Measurements from ENCODE around the gene MPG. TPM values are rescaled to one million over a fixed set of nuclear protein-coding genes. Genes with fewer than 3 reads are reported as not detected.

Gene MPG
- total RNA-seq, 4 donors from 2014 or later, result 22.3 to 63.2 (median 51.2) TPM

GRCh38 chr16:84718-85406 is 6.8 kb downstream of the MPG start:
- Histone ChIP-seq H3K4me3 (no peak overlapping the region), H3K27me3 (no peaks in the 10 kb centered on the region), H3K27ac (peak overlapping the region; percentile 38 to 75 (median 66)), H3K4me1 (peaks cover 8 to 21% (median 16%) of the 10 kb centered on the region in 4 donors), H3K9me3 (no peaks in the 10 kb centered on the region), H3K36me3 (peaks cover 0 to 9% (median 3%) of the 10 kb centered on the region in 4 donors)
- DNase-seq, result peak; percentile 34
- in situ Hi-C loops (cut with MboI; ENCODE audit: low pct_ligation_motif_present in 1 of 4, low pct_unique_long_range_greater_than_20kb in 1 of 4, low sequenced_read_pairs in 3 of 4) (no loop called here), intact Hi-C loops (cut with DNase I; ENCODE audit: low total_unique reads) (no loop called here)
- WGBS, 2 donors (ENCODE audit: low coverage in 1 of 2), result 43% methylated on average over 7 of the region's 7 CpGs; no CpG with 5 or more reads in 1 of the 2 donors
- TF ChIP-seq POLR2AphosphoS5 (IDR thresholded peaks at IDR 0.05) (peak in 1 of 3 donors; percentile 26), EP300 (IDR thresholded peaks at IDR 0.05; ENCODE audit: low read depth) (no peak)

GRCh38 chr16:85407-85782 is 7.4 kb downstream of the MPG start:
- Histone ChIP-seq H3K36me3 (peaks cover 0 to 9% (median 3%) of the 10 kb centered on the region in 4 donors), H3K9me3 (no peaks in the 10 kb centered on the region), H3K4me3 (no peak overlapping the region), H3K4me1 (peaks cover 8 to 21% (median 16%) of the 10 kb centered on the region in 4 donors), H3K27me3 (no peaks in the 10 kb centered on the region), H3K27ac (peak overlapping the region; percentile 38 to 75 (median 66))
- TF ChIP-seq POLR2A (IDR thresholded peaks at IDR 0.05), result no peak
- TF ChIP-seq EP300 (IDR thresholded peaks at IDR 0.05; ENCODE audit: low read depth), result no peak
- no peak for TF ChIP-seq CTCF (IDR thresholded peaks at IDR 0.05)
- TF ChIP-seq POLR2AphosphoS5 (IDR thresholded peaks at IDR 0.05), result no peak
- DNase-seq, result no peak
- WGBS, 2 donors (ENCODE audit: low coverage in 1 of 2), result 86% methylated on average over 18 of the region's 18 CpGs; no CpG with 5 or more reads in 1 of the 2 donors
- intact Hi-C loops (cut with DNase I; ENCODE audit: low total_unique reads), result no loop called here
- in situ Hi-C loops (cut with MboI; ENCODE audit: low pct_ligation_motif_present in 1 of 4, low pct_unique_long_range_greater_than_20kb in 1 of 4, low sequenced_read_pairs in 3 of 4), result no loop called here

GRCh38 chr16:85865-86264 is 7.8 kb downstream of the MPG start:
- DNase-seq, result no peak
- Histone ChIP-seq H3K4me3 (no peak overlapping the region), H3K9me3 (no peaks in the 10 kb centered on the region), H3K36me3 (peaks cover 0 to 9% (median 3%) of the 10 kb centered on the region in 4 donors), H3K4me1 (peaks cover 8 to 21% (median 16%) of the 10 kb centered on the region in 4 donors), H3K27ac (no peak overlapping the region), H3K27me3 (no peaks in the 10 kb centered on the region)
- in situ Hi-C loops (cut with MboI; ENCODE audit: low pct_ligation_motif_present in 1 of 4, low pct_unique_long_range_greater_than_20kb in 1 of 4, low sequenced_read_pairs in 3 of 4) (no loop called here), intact Hi-C loops (cut with DNase I; ENCODE audit: low total_unique reads) (no loop called here)
- no peak for TF ChIP-seq POLR2AphosphoS5 (IDR thresholded peaks at IDR 0.05)
- TF ChIP-seq POLR2A (IDR thresholded peaks at IDR 0.05), result no peak
- no peak for TF ChIP-seq CTCF (IDR thresholded peaks at IDR 0.05)
- no peak for TF ChIP-seq EP300 (IDR thresholded peaks at IDR 0.05; ENCODE audit: low read depth)
- 75 to 100% methylated on average over 1 to 9 of the region's 9 CpGs for WGBS, 2 donors (ENCODE audit: low coverage in 1 of 2)

- H3K27ac ChIP-seq, result no peak overlapping the region
- peaks cover 0 to 9% (median 3%) of the 10 kb centered on the region in 4 donors for H3K36me3 ChIP-seq
- no peaks in the 10 kb centered on the region for H3K9me3 ChIP-seq
- no peak for DNase-seq
- intact Hi-C loops (cut with DNase I; ENCODE audit: low total_unique reads) (no loop called here), in situ Hi-C loops (cut with MboI; ENCODE audit: low pct_ligation_motif_present in 1 of 4, low pct_unique_long_range_greater_than_20kb in 1 of 4, low sequenced_read_pairs in 3 of 4) (no loop called here)
- no peak for TF ChIP-seq EP300 (IDR thresholded peaks at IDR 0.05; ENCODE audit: low read depth)
- TF ChIP-seq CTCF (IDR thresholded peaks at IDR 0.05), result no peak
- TF ChIP-seq POLR2AphosphoS5 (IDR thresholded peaks at IDR 0.05), result no peak
- no peak for TF ChIP-seq POLR2A (IDR thresholded peaks at IDR 0.05)
- no peak overlapping the region for H3K4me3 ChIP-seq
- WGBS, 2 donors (ENCODE audit: low coverage in 1 of 2), result 90 to 100% methylated on average over 4 to 23 of the region's 23 CpGs
- H3K27me3 ChIP-seq, result no peaks in the 10 kb centered on the region
- peaks cover 8 to 21% (median 16%) of the 10 kb centered on the region in 4 donors for H3K4me1 ChIP-seq
Observed at GRCh38 chr16:86483-86952, 8.5 kb downstream of the MPG start.
